Central memory CD8-positive, alpha-beta T cell (primary cell): Measurements from ENCODE around the gene UTY.
"Not testable (repeated sequence)": the region's sequence is repeated elsewhere in the genome, so short reads cannot be mapped to it uniquely, and the experiment has no call there.

Source experiments
- ATAC-seq: fragments of 150-1000 bp; cut with Tn5 transposase; replicated peaks from 2 replicates; pipeline ENCODE4 v1.10.0; 2022; ENCODE audit warnings: mild to moderate bottlenecking, moderate FRiP score, moderate number of reproducible peaks; ENCODE audit not compliant: poor library complexity, severe bottlenecking; ENCODE audit errors: extremely low read depth
- DNase-seq, 2 donors: peaks; one replicate each; pipeline ENCODE4 v3.0.0; 2021; ENCODE audit warnings: low spot score in 2 of 2
- H3K27ac Mint-ChIP-seq: one replicate; pipeline ENCODE4 v1.8.0; 2022; ENCODE audit warnings: low read depth, mild to moderate bottlenecking, moderate library complexity, mixed read lengths
- H3K27me3 Mint-ChIP-seq: one replicate; pipeline ENCODE4 v1.8.0; 2022; ENCODE audit warnings: mixed read lengths
- H3K36me3 Mint-ChIP-seq: one replicate; pipeline ENCODE4 v1.8.0; 2022; ENCODE audit warnings: mild to moderate bottlenecking, moderate library complexity, mixed read lengths; ENCODE audit not compliant: insufficient read depth
- H3K4me1 Mint-ChIP-seq: one replicate; pipeline ENCODE4 v1.8.0; 2022; ENCODE audit warnings: mixed read lengths
- H3K4me3 Mint-ChIP-seq: one replicate; pipeline ENCODE4 v1.8.0; 2022; ENCODE audit warnings: mild to moderate bottlenecking, moderate library complexity, mixed read lengths
- H3K9me3 Mint-ChIP-seq: one replicate; pipeline ENCODE4 v1.8.0; 2022; ENCODE audit warnings: mixed read lengths

The UTY gene

GRCh38 chrY:13271706-13272105 is 208.1 kb downstream of the UTY start:
- H3K36me3 Mint-ChIP-seq, result peaks cover 46% of the 10 kb centered on the region
- H3K9me3 Mint-ChIP-seq, result peaks cover 16% of the 10 kb centered on the region
- H3K27me3 Mint-ChIP-seq, result no peaks in the 10 kb centered on the region
- peaks cover 32% of the 10 kb centered on the region for H3K4me1 Mint-ChIP-seq
- no peak overlapping the region for H3K4me3 Mint-ChIP-seq
- no peak for DNase-seq
- no peak for ATAC-seq
- peak overlapping the region; percentile 17 for H3K27ac Mint-ChIP-seq

GRCh38 chrY:13253941-13254440 is 225.8 kb downstream of the UTY start:
- DNase-seq, H3K27me3 Mint-ChIP-seq, H3K9me3 Mint-ChIP-seq, H3K27ac Mint-ChIP-seq, ATAC-seq, H3K4me3 Mint-ChIP-seq: not testable (repeated sequence)
- Mint-ChIP-seq H3K4me1 (peaks cover 15% of the 10 kb centered on the region), H3K36me3 (peaks cover 31% of the 10 kb centered on the region)

- H3K4me1 Mint-ChIP-seq, result peaks cover 14% of the 10 kb centered on the region
- H3K4me3 Mint-ChIP-seq, result no peak overlapping the region
- H3K9me3 Mint-ChIP-seq, result no peaks in the 10 kb centered on the region
- no peak overlapping the region for H3K27ac Mint-ChIP-seq
- no peaks in the 10 kb centered on the region for H3K27me3 Mint-ChIP-seq
- DNase-seq, result no peak
- ATAC-seq, result no peak
- H3K36me3 Mint-ChIP-seq, result peaks cover 29% of the 10 kb centered on the region
Observed at GRCh38 chrY:13250421-13250820, 229.4 kb downstream of the UTY start.

- Mint-ChIP-seq H3K4me3 (no peak overlapping the region), H3K9me3 (no peaks in the 10 kb centered on the region), H3K36me3 (peaks cover 27% of the 10 kb centered on the region), H3K4me1 (peaks cover 50% of the 10 kb centered on the region), H3K27ac (peak overlapping the region; percentile 17), H3K27me3 (no peaks in the 10 kb centered on the region)
- DNase-seq (no peak), ATAC-seq (no peak)
Observed at GRCh38 chrY:13243716-13244115, 236.1 kb downstream of the UTY start.

- no peak for DNase-seq
- no peak for ATAC-seq
- Mint-ChIP-seq H3K27me3 (no peaks in the 10 kb centered on the region), H3K9me3 (peaks cover 35% of the 10 kb centered on the region), H3K27ac (no peak overlapping the region), H3K36me3 (peaks cover 20% of the 10 kb centered on the region), H3K4me3 (no peak overlapping the region), H3K4me1 (peaks cover 32% of the 10 kb centered on the region)
Observed at GRCh38 chrY:13233901-13234300, 245.9 kb downstream of the UTY start.

- DNase-seq (no peak), ATAC-seq (no peak)
- peak overlapping the region; percentile 74 for H3K27ac Mint-ChIP-seq
- H3K4me1 Mint-ChIP-seq, result peaks cover 24% of the 10 kb centered on the region
- peak overlapping the region; percentile 23 for H3K4me3 Mint-ChIP-seq
- peaks cover 18% of the 10 kb centered on the region for H3K36me3 Mint-ChIP-seq
- H3K27me3 Mint-ChIP-seq, result no peaks in the 10 kb centered on the region
- H3K9me3 Mint-ChIP-seq, result peaks cover 35% of the 10 kb centered on the region
Observed at GRCh38 chrY:13233118-13233517, 246.7 kb downstream of the UTY start.

- Mint-ChIP-seq H3K36me3 (peaks cover 2% of the 10 kb centered on the region), H3K4me3 (no peak overlapping the region), H3K27ac (no peak overlapping the region), H3K27me3 (no peaks in the 10 kb centered on the region), H3K9me3 (peaks cover 25% of the 10 kb centered on the region), H3K4me1 (peaks cover 9% of the 10 kb centered on the region)
- ATAC-seq (no peak), DNase-seq (no peak)
Observed at GRCh38 chrY:13227354-13227953, 252.4 kb downstream of the UTY start.

- H3K4me1 Mint-ChIP-seq, result no peaks in the 10 kb centered on the region
- H3K9me3 Mint-ChIP-seq, result peaks cover 2% of the 10 kb centered on the region
- H3K36me3 Mint-ChIP-seq, result no peaks in the 10 kb centered on the region
- ATAC-seq (no peak), DNase-seq (no peak)
- no peak overlapping the region for H3K4me3 Mint-ChIP-seq
- H3K27me3 Mint-ChIP-seq, result no peaks in the 10 kb centered on the region
- no peak overlapping the region for H3K27ac Mint-ChIP-seq
Observed at GRCh38 chrY:13210961-13211646, 268.7 kb downstream of the UTY start.

GRCh38 chrY:13205214-13205613 is 274.6 kb downstream of the UTY start:
- no peaks in the 10 kb centered on the region for H3K9me3 Mint-ChIP-seq
- H3K27ac Mint-ChIP-seq, result no peak overlapping the region
- no peaks in the 10 kb centered on the region for H3K36me3 Mint-ChIP-seq
- no peaks in the 10 kb centered on the region for H3K4me1 Mint-ChIP-seq
- ATAC-seq (no peak), DNase-seq (no peak)
- H3K4me3 Mint-ChIP-seq, result no peak overlapping the region
- no peaks in the 10 kb centered on the region for H3K27me3 Mint-ChIP-seq
